ENCODE data around the gene SPATA9. TPM values are rescaled to one million over a fixed set of nuclear protein-coding genes. Genes with fewer than 3 reads are reported as not detected.

Gene SPATA9
- total and polyA plus RNA-seq, 9 of the 15 experiments (the other 6 are each of a cell fraction or from before 2014, with no cell fraction given): 0.16 to 5.5 (median 0.39) TPM; not detected in 3

- TF ChIP-seq CTCFL (IDR thresholded peaks at IDR 0.05; ENCODE audit: borderline replicate concordance, insufficient read depth, low read depth, low read length, poor library complexity, severe bottlenecking) (no peak), DPF2 (IDR thresholded peaks at IDR 0.05) (no peak), HNRNPUL1 (IDR thresholded peaks at IDR 0.05; ENCODE audit: low read length) (no peak), ARID1B (IDR thresholded peaks at IDR 0.05) (no peak), PHF8 (IDR thresholded peaks at IDR 0.05; ENCODE audit: borderline replicate concordance, low read length) (peak; percentile 55), TBP (optimal IDR thresholded peaks at IDR 0.05; ENCODE audit: low read depth, low read length) (peak; percentile 21), ZNF311 (CRISPR knock-in tag; IDR thresholded peaks at IDR 0.05) (0 out of 2 replicates have a peak, but pooled peaks have one; percentile 9), SP1 (CRISPR knock-in tag; IDR thresholded peaks at IDR 0.05) (0 out of 2 replicates have a peak, but pooled peaks have one; percentile 39), MTA1 (IDR thresholded peaks at IDR 0.05; ENCODE audit: borderline replicate concordance) (0 out of 2 replicates have a peak, but pooled peaks have one; percentile 20), ZNF830 (CRISPR knock-in tag; IDR thresholded peaks at IDR 0.05) (0 out of 2 replicates have a peak, but pooled peaks have one; percentile 52), FOXM1 (IDR thresholded peaks at IDR 0.05; ENCODE audit: low read depth) (peak; percentile 13; the same call in 1 of the 2 replicates), FOXM1 (CRISPR knock-in tag; IDR thresholded peaks at IDR 0.05; ENCODE audit: low read depth) (no peak), RBM17 (IDR thresholded peaks at IDR 0.05; ENCODE audit: borderline replicate concordance, low read depth, low read length) (no peak), ZC3H4 (CRISPR knock-in tag; IDR thresholded peaks at IDR 0.05; ENCODE audit: borderline replicate concordance) (0 out of 2 replicates have a peak, but pooled peaks have one; percentile 18), POLR2A (conservative IDR thresholded peaks at IDR 0.05) (peak; percentile 69)
- TF ChIP-seq, protein P1, sequence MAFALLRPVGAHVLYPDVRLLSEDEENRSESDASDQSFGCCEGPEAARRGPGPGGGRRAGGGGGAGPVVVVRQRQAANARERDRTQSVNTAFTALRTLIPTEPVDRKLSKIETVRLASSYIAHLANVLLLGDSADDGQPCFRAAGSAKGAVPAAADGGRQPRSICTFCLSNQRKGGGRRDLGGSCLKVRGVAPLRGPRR (CRISPR knock-in tag; IDR thresholded peaks at IDR 0.05): no peak
These were observed 28.9 kb upstream of the SPATA9 start (continued) for GRCh38 chr5:95711501-95712346.
